H9 (cell line): Measurements from ENCODE around the gene DIMT1. TPM values are rescaled to one million over a fixed set of nuclear protein-coding genes. Genes with fewer than 3 reads are reported as not detected.

Experiments
- DNase-seq: peaks from one replicate; pipeline ENCODE4 v3.0.0-alpha.2; 2017
- H2AFZ ChIP-seq: one replicate; pipeline ENCODE4 v1.6.1; 2013; ENCODE audit warnings: mild to moderate bottlenecking, low read length, control low read depth, moderate library complexity
- H2AK5ac ChIP-seq: 2 replicates; pipeline ENCODE4 v1.6.1; 2013; ENCODE audit warnings: low read length, control low read depth, mixed read lengths; ENCODE audit not compliant: insufficient read length
- H2BK120ac ChIP-seq: one replicate; pipeline ENCODE4 v1.6.1; 2013; ENCODE audit warnings: low read depth, mild to moderate bottlenecking, low read length, control low read depth, inconsistent platforms; ENCODE audit not compliant: poor library complexity, severe bottlenecking
- H2BK12ac ChIP-seq: 2 replicates; pipeline ENCODE4 v1.6.1; 2013; ENCODE audit warnings: low read length, control low read depth, mixed read lengths, low read depth; ENCODE audit not compliant: insufficient read length
- H2BK15ac ChIP-seq: 2 replicates; pipeline ENCODE4 v1.6.1; 2013; ENCODE audit warnings: low read depth, low read length, control low read depth
- H2BK20ac ChIP-seq: one replicate; pipeline ENCODE4 v1.6.1; 2013; ENCODE audit warnings: low read depth, mild to moderate bottlenecking, low read length, control low read depth, inconsistent platforms; ENCODE audit not compliant: poor library complexity, severe bottlenecking
- H2BK5ac ChIP-seq: 2 replicates; pipeline ENCODE4 v1.6.1; 2013; ENCODE audit warnings: low read length, control low read depth, mixed read lengths; ENCODE audit not compliant: insufficient read length
- H3K14ac ChIP-seq: 2 replicates; pipeline ENCODE4 v1.6.1; 2013; ENCODE audit warnings: low read length, control low read depth; ENCODE audit not compliant: insufficient read depth
- H3K18ac ChIP-seq: 2 replicates; pipeline ENCODE4 v1.6.1; 2013; ENCODE audit warnings: low read depth, mild to moderate bottlenecking, mixed read lengths, low read length, control low read depth; ENCODE audit not compliant: insufficient read length
- H3K23ac ChIP-seq: 2 replicates; pipeline ENCODE4 v1.6.1; 2013; ENCODE audit warnings: low read length, control low read depth, mixed read lengths, low read depth; ENCODE audit not compliant: insufficient read length
- H3K23me2 ChIP-seq: 2 replicates; pipeline ENCODE4 v1.6.1; 2013; ENCODE audit warnings: low read depth, mild to moderate bottlenecking, mixed read lengths, low read length, control low read depth; ENCODE audit not compliant: insufficient read length, poor library complexity, severe bottlenecking
- H3K27ac ChIP-seq: 2 replicates; pipeline ENCODE4 v1.5.1; 2013; ENCODE audit warnings: low read length, control low read depth, mixed read lengths, low read depth; ENCODE audit not compliant: insufficient read length
- H3K27me3 ChIP-seq: 2 replicates; pipeline ENCODE4 v1.6.1; 2013; ENCODE audit warnings: low read length, control low read depth, inconsistent platforms; ENCODE audit not compliant: insufficient read depth
- H3K4ac ChIP-seq: 2 replicates; pipeline ENCODE4 v1.6.1; 2013; ENCODE audit warnings: low read depth, mild to moderate bottlenecking, control low read depth, inconsistent platforms, low read length, moderate library complexity
- H3K4me1 ChIP-seq: 2 replicates; pipeline ENCODE4 v1.6.1; 2013; ENCODE audit warnings: low read length, control low read depth, inconsistent platforms; ENCODE audit not compliant: insufficient read depth
- H3K4me2 ChIP-seq: 2 replicates; pipeline ENCODE4 v1.6.1; 2013; ENCODE audit warnings: low read length, control low read depth, mixed read lengths; ENCODE audit not compliant: insufficient read length, insufficient read depth
- H3K56ac ChIP-seq: 2 replicates; pipeline ENCODE4 v1.6.1; 2013; ENCODE audit warnings: low read depth, mild to moderate bottlenecking, mixed read lengths, low read length, control low read depth; ENCODE audit not compliant: insufficient read length
- H3K79me1 ChIP-seq: 2 replicates; pipeline ENCODE4 v1.6.1; 2013; ENCODE audit warnings: low read depth, mild to moderate bottlenecking, moderate library complexity, low read length, control low read depth, inconsistent platforms; ENCODE audit not compliant: insufficient read depth, poor library complexity, severe bottlenecking
- H3K79me2 ChIP-seq: 2 replicates; pipeline ENCODE4 v1.6.1; 2013; ENCODE audit warnings: low read length, control low read depth, inconsistent platforms; ENCODE audit not compliant: insufficient read depth
- H3K9ac ChIP-seq: 2 replicates; pipeline ENCODE4 v1.6.1; 2013; ENCODE audit warnings: low read length, control low read depth, mixed read lengths; ENCODE audit not compliant: insufficient read length; ENCODE audit errors: extremely low read depth
- H3K9me3 ChIP-seq: one replicate; pipeline ENCODE4 v1.6.1; 2013; ENCODE audit warnings: low read depth, low read length, inconsistent platforms; ENCODE audit not compliant: control insufficient read depth
- H3T11ph ChIP-seq: one replicate; pipeline ENCODE4 v1.6.1; 2013; ENCODE audit warnings: mild to moderate bottlenecking, low read length, control low read depth, inconsistent platforms
- H4K20me1 ChIP-seq: one replicate; pipeline ENCODE4 v1.6.1; 2013; ENCODE audit not compliant: control insufficient read depth, insufficient read length, insufficient read depth
- H4K5ac ChIP-seq: 2 replicates; pipeline ENCODE4 v1.6.1; 2013; ENCODE audit warnings: low read depth, mild to moderate bottlenecking, mixed read lengths, low read length, control low read depth; ENCODE audit not compliant: insufficient read length
- H4K8ac ChIP-seq: replicated peaks from 2 replicates; pipeline ENCODE4 v1.6.1; 2013; ENCODE audit warnings: low read length, control low read depth, mixed read lengths, low read depth; ENCODE audit not compliant: insufficient read length
- H4K91ac ChIP-seq: 2 replicates; pipeline ENCODE4 v1.6.1; 2013; ENCODE audit warnings: low read depth, mild to moderate bottlenecking, moderate library complexity, mixed read lengths, low read length, control low read depth; ENCODE audit not compliant: insufficient read length
- H3K27ac Mint-ChIP-seq, 3 experiments: 2 replicates in 2 of 3; 3 replicates in 1 of 3; pipeline ENCODE4 v1.8.0; 2020 to 2021; ENCODE audit warnings: mixed read lengths in 3 of 3, mild to moderate bottlenecking in 1 of 3, moderate library complexity in 1 of 3
- H3K27me3 Mint-ChIP-seq: 2 replicates; pipeline ENCODE4 v1.8.0; 2021; ENCODE audit warnings: low read depth, mild to moderate bottlenecking, moderate library complexity, mixed read lengths
- H3K36me3 Mint-ChIP-seq, 3 experiments: 2 replicates in 2 of 3; 3 replicates in 1 of 3; pipeline ENCODE4 v1.8.0; 2020 to 2021; ENCODE audit warnings: low read depth in 3 of 3, mixed read lengths in 3 of 3; ENCODE audit not compliant: insufficient read depth in 1 of 3
- H3K4me1 Mint-ChIP-seq, 2 experiments: 2 replicates each; pipeline ENCODE4 v1.8.0; 2020; ENCODE audit warnings: mixed read lengths in 2 of 2
- H3K4me3 Mint-ChIP-seq, 2 experiments: 2 replicates in 1 of 2; 3 replicates in 1 of 2; pipeline ENCODE4 v1.8.0; 2020 to 2021; ENCODE audit warnings: mild to moderate bottlenecking in 2 of 2, mixed read lengths in 2 of 2, moderate library complexity in 1 of 2
- H3K9me3 Mint-ChIP-seq, 2 experiments: 2 replicates in 1 of 2; 3 replicates in 1 of 2; pipeline ENCODE4 v1.8.0; 2020; ENCODE audit warnings: mild to moderate bottlenecking in 2 of 2, mixed read lengths in 2 of 2, moderate library complexity in 1 of 2
- CTCF ChIP-seq: fragments of 200-600 bp; sonication (generic); conservative IDR thresholded peaks from 3 replicates; pipeline ENCODE4 v1.8.0; 2021; ENCODE audit warnings: antibody characterized with exemption, mild to moderate bottlenecking
- WGBS: extraction: QIAGEN DNeasy Blood & Tissue Kit; methylation state at CpG from one replicate; pipeline ENCODE4 v1.1.7; 2013; ENCODE audit warnings: missing lambda C conversion rate, low lambda C conversion rate, mixed read lengths; ENCODE audit not compliant: insufficient read length; ENCODE audit errors: extremely low coverage; 5-methylcytosine and 5-hydroxymethylcytosine counted together
- total RNA-seq: library from RNA; stranded (reverse); gene quantifications from 2 replicates; pipeline ENCODE4 v1.2.1, GENCODE V29; 2021

The DIMT1 gene
- total RNA-seq, 1 experiment from 2014 or later = 36.0 TPM

GRCh38 chr5:62341783-62342475 is 61.8 kb downstream of the DIMT1 start:
- Histone ChIP-seq H3K27ac (no peak overlapping the region), H2BK5ac (no peak overlapping the region), H2BK20ac (no peak overlapping the region), H4K5ac (no peak overlapping the region), H3K23me2 (no peaks in the 10 kb centered on the region), H3K23ac (no peak overlapping the region), H3K9ac (no peak overlapping the region), H3K14ac (no peak overlapping the region), H2AK5ac (no peak overlapping the region), H2BK120ac (no peak overlapping the region), H3K79me1 (peaks cover 5% of the 10 kb centered on the region), H4K8ac (no peak overlapping the region), H4K20me1 (no peaks in the 10 kb centered on the region), H2BK15ac (no peak overlapping the region), H2AFZ (no peak overlapping the region), H3K9me3 (no peaks in the 10 kb centered on the region), H3K18ac (no peak overlapping the region), H3T11ph (no peak overlapping the region), H3K79me2 (peaks cover 14% of the 10 kb centered on the region; the same call in 1 of the 2 replicates), H4K91ac (no peak overlapping the region), H3K56ac (no peak overlapping the region), H3K4me1 (no peaks in the 10 kb centered on the region), H3K27me3 (no peaks in the 10 kb centered on the region), H3K4ac (no peak overlapping the region), H2BK12ac (no peak overlapping the region), H3K4me2 (no peak overlapping the region)
- peaks cover under 1 to 12% (median 1%) of the 10 kb centered on the region in 3 experiments; a peak in 5 of 7 replicates for H3K36me3 Mint-ChIP-seq
- no peak for DNase-seq
- H3K4me1 Mint-ChIP-seq = peaks cover 0 to 3% of the 10 kb centered on the region in 2 experiments; a peak in 1 of 4 replicates
- H3K27me3 Mint-ChIP-seq = no peaks in the 10 kb centered on the region
- no CpG with 5 or more reads among the region's 4 CpGs for WGBS
- H3K4me3 Mint-ChIP-seq = no peak overlapping the region
- no peak for TF ChIP-seq CTCF
- no peaks in the 10 kb centered on the region for H3K9me3 Mint-ChIP-seq
- H3K27ac Mint-ChIP-seq = peak overlapping the region in 2 of 3 experiments; percentile 29 to 82; a peak in 2 of 7 replicates
